T-cell (primary cell): ENCODE data around the gene EGLN1. TPM values are rescaled to one million over a fixed set of nuclear protein-coding genes. Genes with fewer than 3 reads are reported as not detected.
"Not testable (repeated sequence)": the region's sequence is repeated elsewhere in the genome, so short reads cannot be mapped to it uniquely, and the experiment has no call there.

ENCODE experiments used
- ATAC-seq, 4 experiments: fragments of 200-7000 bp in 3 of 4; fragments of 150-1000 bp in 1 of 4; cut with Tn5 transposase; replicated peaks in 1 of 4; 1 replicate in 3 of 4; 2 replicates in 1 of 4; pipeline ENCODE4 v1.10.0; 2021; ENCODE audit warnings: moderate library complexity in 3 of 4, mild to moderate bottlenecking in 2 of 4, moderate number of reproducible peaks in 1 of 4
- CTCF ChIA-PET, 2 donors: fragments of 300-600 bp; sonication (Branson Sonifier 250); formaldehyde crosslinking; loops; one replicate each; lab custom pipeline; 2022; ENCODE audit warnings: antibody characterized with exemption in 2 of 2; lab: Charles Lee
- POLR2A ChIA-PET, 2 donors: fragments of 300-600 bp; sonication (Branson Sonifier 250); formaldehyde crosslinking; loops; one replicate each; lab custom pipeline; 2022; ENCODE audit warnings: antibody characterized with exemption in 2 of 2; lab: Charles Lee
- DNase-seq, 35 experiments: peaks; one replicate each; pipeline versions ENCODE4 v3.0.0 to v3.0.0-alpha.2; 2013 to 2023
- H3K27ac ChIP-seq: one replicate; pipeline ENCODE4 v1.5.1; 2013; ENCODE audit warnings: low read length
- H3K27me3 ChIP-seq, 2 experiments: replicated peaks in 1 of 2; 1 replicate in 1 of 2; 2 replicates in 1 of 2; pipeline versions ENCODE4 v1.6.1 to v1.7.0; 2013; ENCODE audit warnings: low read length in 1 of 2, mixed read lengths in 1 of 2; ENCODE audit not compliant: control insufficient read depth in 2 of 2, insufficient read depth in 2 of 2; ENCODE audit errors: extremely low read depth in 1 of 2
- H3K36me3 ChIP-seq, 2 donors: 1 replicate in 1 of 2; 2 replicates in 1 of 2; pipeline versions ENCODE4 v1.6.1 to v1.7.0; 2013; ENCODE audit warnings: low read length in 1 of 2; ENCODE audit not compliant: control insufficient read depth in 2 of 2, insufficient read depth in 1 of 2; ENCODE audit errors: extremely low read depth in 1 of 2
- H3K4me1 ChIP-seq, 2 experiments: 1 replicate in 1 of 2; 2 replicates in 1 of 2; pipeline versions ENCODE4 v1.6.1 to v1.7.0; 2013; ENCODE audit warnings: low read length in 2 of 2, mixed read lengths in 1 of 2; ENCODE audit not compliant: insufficient read depth in 2 of 2, control insufficient read depth in 1 of 2; ENCODE audit errors: extremely low read depth in 1 of 2
- H3K4me3 ChIP-seq, 2 donors: 1 replicate in 1 of 2; 2 replicates in 1 of 2; pipeline versions ENCODE4 v1.5.1 to v1.7.0; 2013; ENCODE audit warnings: mild to moderate bottlenecking in 2 of 2, low read length in 1 of 2, moderate library complexity in 1 of 2; ENCODE audit not compliant: control insufficient read depth in 1 of 2; ENCODE audit errors: extremely low read depth in 1 of 2
- H3K9me3 ChIP-seq: 2 replicates; pipeline ENCODE4 v1.7.0; 2013
- H3K27ac Mint-ChIP-seq, 2 donors: one replicate each; pipeline ENCODE4 v1.8.0; 2020 to 2021; ENCODE audit warnings: mild to moderate bottlenecking in 2 of 2, mixed read lengths in 2 of 2
- H3K27me3 Mint-ChIP-seq, 2 donors: one replicate each; pipeline ENCODE4 v1.8.0; 2021 to 2022; ENCODE audit warnings: mixed read lengths in 2 of 2
- H3K36me3 Mint-ChIP-seq: one replicate; pipeline ENCODE4 v1.8.0; 2021; ENCODE audit warnings: mixed read lengths
- H3K4me1 Mint-ChIP-seq, 3 donors: one replicate each; pipeline ENCODE4 v1.8.0; 2020 to 2022; ENCODE audit warnings: mixed read lengths in 3 of 3, mild to moderate bottlenecking in 1 of 3
- H3K4me3 Mint-ChIP-seq, 3 donors: one replicate each; pipeline ENCODE4 v1.8.0; 2020 to 2022; ENCODE audit warnings: mild to moderate bottlenecking in 3 of 3, mixed read lengths in 3 of 3, moderate library complexity in 3 of 3
- H3K9me3 Mint-ChIP-seq, 3 donors: one replicate each; pipeline ENCODE4 v1.8.0; 2020 to 2022; ENCODE audit warnings: mixed read lengths in 3 of 3
- WGBS: methylation state at CpG from one replicate; pipeline ENCODE4 v1.1.5; 2013; ENCODE audit warnings: missing lambda C conversion rate; ENCODE audit not compliant: insufficient coverage; 5-methylcytosine and 5-hydroxymethylcytosine counted together
- total RNA-seq, 35 experiments: library from RNA in 6 of 35; stranded (reverse) in 6 of 35; fragments of 120-200 nt in 1 of 35; gene quantifications; one replicate each; pipeline versions ENCODE4 v1.2.1 to v1.2.4 and lab custom pipeline; 2013 to 2026

EGLN1 gene
- total RNA-seq, 5 donors from 2014 or later (not counting 1 experiment from before 2014, with no cell fraction given): 13.9 to 20.8 (median 18.5) TPM

GRCh38 chr1:231443363-231443762 lies 21.3 kb upstream of the EGLN1 start:
- Histone ChIP-seq H3K36me3 (no peaks in the 10 kb centered on the region), H3K9me3 (no peaks in the 10 kb centered on the region), H3K4me1 (no peaks in the 10 kb centered on the region), H3K4me3 (no peak overlapping the region), H3K27me3 (peaks cover 8 to 33% of the 10 kb centered on the region in 2 experiments), H3K27ac (no peak overlapping the region)
- Mint-ChIP-seq H3K4me1 (no peaks in the 10 kb centered on the region), H3K4me3 (no peak overlapping the region), H3K27me3 (peaks cover 44 to 45% of the 10 kb centered on the region in 2 donors), H3K36me3 (peaks cover 9% of the 10 kb centered on the region), H3K9me3 (peaks cover 3 to 12% (median 4%) of the 10 kb centered on the region in 3 donors), H3K27ac (no peak overlapping the region)
- no CpG with 5 or more reads among the region's 2 CpGs for WGBS
- no peak for DNase-seq
- ATAC-seq: no peak
- CTCF ChIA-PET: no interaction called here
- POLR2A ChIA-PET: no interaction called here

GRCh38 chr1:231442735-231443134 lies 20.6 kb upstream of the EGLN1 start:
- Mint-ChIP-seq H3K27me3 (peaks cover 44% of the 10 kb centered on the region in 2 donors), H3K27ac (no peak overlapping the region), H3K4me1 (no peaks in the 10 kb centered on the region), H3K9me3 (peaks cover 3 to 12% (median 4%) of the 10 kb centered on the region in 3 donors), H3K36me3 (peaks cover 9% of the 10 kb centered on the region), H3K4me3 (no peak overlapping the region)
- H3K4me1 ChIP-seq: no peaks in the 10 kb centered on the region
- H3K27ac ChIP-seq: no peak overlapping the region
- H3K36me3 ChIP-seq: no peaks in the 10 kb centered on the region
- ATAC-seq (no peak), DNase-seq (no peak)
- no peak overlapping the region for H3K4me3 ChIP-seq
- CTCF ChIA-PET: no interaction called here
- H3K27me3 ChIP-seq: peaks cover 8 to 29% of the 10 kb centered on the region in 2 experiments
- POLR2A ChIA-PET: no interaction called here
- H3K9me3 ChIP-seq: no peaks in the 10 kb centered on the region

GRCh38 chr1:231432996-231433395 lies 10.9 kb upstream of the EGLN1 start:
- 100% methylated on average over 1 of the region's 2 CpGs for WGBS
- no peak for DNase-seq
- POLR2A ChIA-PET: no interaction called here
- CTCF ChIA-PET: interaction anchor here in 1 of 2 donors (0.7 kb wide), 1 partner anchor 32 kb away, joined by 5 read pairs; no protein-coding TSS in a partner anchor
- ATAC-seq: no peak
- Histone ChIP-seq H3K4me1 (no peaks in the 10 kb centered on the region), H3K4me3 (no peak overlapping the region), H3K27me3 (peaks cover 0 to 35% of the 10 kb centered on the region in 2 experiments), H3K27ac (no peak overlapping the region), H3K36me3 (no peaks in the 10 kb centered on the region), H3K9me3 (no peaks in the 10 kb centered on the region)
- H3K4me1 Mint-ChIP-seq: no peaks in the 10 kb centered on the region
- H3K27me3 Mint-ChIP-seq: peaks cover 17 to 23% of the 10 kb centered on the region in 2 donors
- no peaks in the 10 kb centered on the region for H3K36me3 Mint-ChIP-seq
- H3K27ac Mint-ChIP-seq: no peak overlapping the region
- H3K4me3 Mint-ChIP-seq: no peak overlapping the region
- H3K9me3 Mint-ChIP-seq: no peaks in the 10 kb centered on the region

- Histone ChIP-seq H3K36me3 (no peaks in the 10 kb centered on the region), H3K4me3 (no peak overlapping the region), H3K27ac (no peak overlapping the region), H3K9me3 (no peaks in the 10 kb centered on the region), H3K27me3 (peaks cover 0 to 31% of the 10 kb centered on the region in 2 experiments), H3K4me1 (no peaks in the 10 kb centered on the region)
- CTCF ChIA-PET: no interaction called here
- DNase-seq (no peak), ATAC-seq (no peak)
- Mint-ChIP-seq H3K4me1 (no peaks in the 10 kb centered on the region), H3K4me3 (no peak overlapping the region), H3K27me3 (peaks cover 17 to 23% of the 10 kb centered on the region in 2 donors), H3K27ac (no peak overlapping the region), H3K36me3 (no peaks in the 10 kb centered on the region), H3K9me3 (no peaks in the 10 kb centered on the region)
- 100% methylated on average over 1 of the region's 6 CpGs for WGBS
- POLR2A ChIA-PET: no interaction called here
Measured at GRCh38 chr1:231431665-231432415, 9.8 kb upstream of the EGLN1 start.

GRCh38 chr1:231430678-231431352 lies 8.7 kb upstream of the EGLN1 start:
- H3K4me1 Mint-ChIP-seq, CTCF ChIA-PET, H3K4me3 ChIP-seq, H3K27ac ChIP-seq, H3K36me3 ChIP-seq, POLR2A ChIA-PET, H3K4me1 ChIP-seq, H3K9me3 Mint-ChIP-seq, H3K27ac Mint-ChIP-seq, H3K36me3 Mint-ChIP-seq, DNase-seq, H3K9me3 ChIP-seq, ATAC-seq, H3K4me3 Mint-ChIP-seq: not testable (repeated sequence)
- peaks cover 0 to 31% of the 10 kb centered on the region in 2 experiments for H3K27me3 ChIP-seq
- H3K27me3 Mint-ChIP-seq: peaks cover 13 to 18% of the 10 kb centered on the region in 2 donors
- 92% methylated on average over 30 of the region's 31 CpGs for WGBS

GRCh38 chr1:231428377-231428776 lies 6.3 kb upstream of the EGLN1 start:
- DNase-seq (no peak), ATAC-seq (no peak)
- H3K36me3 Mint-ChIP-seq: no peaks in the 10 kb centered on the region
- no peak overlapping the region for H3K4me3 Mint-ChIP-seq
- Histone ChIP-seq H3K9me3 (no peaks in the 10 kb centered on the region), H3K4me1 (no peaks in the 10 kb centered on the region), H3K27me3 (peaks cover 0 to 19% of the 10 kb centered on the region in 2 experiments), H3K27ac (no peak overlapping the region), H3K4me3 (no peak overlapping the region), H3K36me3 (no peaks in the 10 kb centered on the region)
- H3K9me3 Mint-ChIP-seq: no peaks in the 10 kb centered on the region
- CTCF ChIA-PET: no interaction called here
- H3K27ac Mint-ChIP-seq: no peak overlapping the region
- peaks cover 9 to 12% of the 10 kb centered on the region in 2 donors for H3K27me3 Mint-ChIP-seq
- POLR2A ChIA-PET: no interaction called here
- peaks cover 0 to 3% (median 3%) of the 10 kb centered on the region in 3 donors for H3K4me1 Mint-ChIP-seq
- WGBS: 83% methylated on average over 1 of the region's 3 CpGs
